ENCODE results near the gene TRAP1.

TRAP1 gene

GRCh38 chr16:3691761-3692160 is 25.6 kb downstream of the TRAP1 start:
- no peaks in the 10 kb centered on the region for H3K27me3 ChIP-seq (ENCODE audit: insufficient read depth, low read length)
- H2AFZ ChIP-seq (ENCODE audit: low read depth, low read length): no peak overlapping the region
- no peaks in the 10 kb centered on the region for H3K9me3 ChIP-seq (ENCODE audit: low read length)
- no peak overlapping the region for H3K4me3 ChIP-seq (ENCODE audit: low read length)
- no peaks in the 10 kb centered on the region for H3K4me1 ChIP-seq (ENCODE audit: insufficient read depth, low read length)
- peaks cover 34% of the 10 kb centered on the region for H3K36me3 ChIP-seq (ENCODE audit: insufficient read depth, low read length)

GRCh38 chr16:3690980-3691720 is 26.2 kb downstream of the TRAP1 start:
- no peaks in the 10 kb centered on the region for H3K4me1 ChIP-seq (ENCODE audit: insufficient read depth, low read length)
- H3K9me3 ChIP-seq (ENCODE audit: low read length): no peaks in the 10 kb centered on the region

GRCh38 chr16:3690470-3690928 is 26.8 kb downstream of the TRAP1 start:
- H2AFZ ChIP-seq (ENCODE audit: low read depth, low read length): no peak overlapping the region
- no peaks in the 10 kb centered on the region for H3K4me1 ChIP-seq (ENCODE audit: insufficient read depth, low read length)
- H3K4me3 ChIP-seq (ENCODE audit: low read length): no peak overlapping the region
- H3K9me3 ChIP-seq (ENCODE audit: low read length): no peaks in the 10 kb centered on the region
- peaks cover 46% of the 10 kb centered on the region for H3K36me3 ChIP-seq (ENCODE audit: insufficient read depth, low read length)
- H3K27me3 ChIP-seq (ENCODE audit: insufficient read depth, low read length): no peaks in the 10 kb centered on the region

More at GRCh38 chr16:3690980-3691720, 26.2 kb downstream of the TRAP1 start:
- Histone ChIP-seq H2AFZ (ENCODE audit: low read depth, low read length) (no peak overlapping the region), H3K4me3 (ENCODE audit: low read length) (no peak overlapping the region), H3K36me3 (ENCODE audit: insufficient read depth, low read length) (peaks cover 40% of the 10 kb centered on the region), H3K27me3 (ENCODE audit: insufficient read depth, low read length) (no peaks in the 10 kb centered on the region)

GRCh38 chr16:3689731-3690130 is 27.6 kb downstream of the TRAP1 start:
- no peaks in the 10 kb centered on the region for H3K27me3 ChIP-seq (ENCODE audit: insufficient read depth, low read length)
- no peak overlapping the region for H2AFZ ChIP-seq (ENCODE audit: low read depth, low read length)
- no peaks in the 10 kb centered on the region for H3K4me1 ChIP-seq (ENCODE audit: insufficient read depth, low read length)
- H3K9me3 ChIP-seq (ENCODE audit: low read length): no peaks in the 10 kb centered on the region
- H3K36me3 ChIP-seq (ENCODE audit: insufficient read depth, low read length): peaks cover 49% of the 10 kb centered on the region
- H3K4me3 ChIP-seq (ENCODE audit: low read length): no peak overlapping the region

GRCh38 chr16:3687792-3688191 is 29.5 kb downstream of the TRAP1 start:
- H3K36me3 ChIP-seq (ENCODE audit: insufficient read depth, low read length): peaks cover 60% of the 10 kb centered on the region
- H3K4me1 ChIP-seq (ENCODE audit: insufficient read depth, low read length): no peaks in the 10 kb centered on the region
- no peaks in the 10 kb centered on the region for H3K27me3 ChIP-seq (ENCODE audit: insufficient read depth, low read length)
- no peak overlapping the region for H2AFZ ChIP-seq (ENCODE audit: low read depth, low read length)
- H3K9me3 ChIP-seq (ENCODE audit: low read length): peaks cover under 1% of the 10 kb centered on the region
- no peak overlapping the region for H3K4me3 ChIP-seq (ENCODE audit: low read length)

GRCh38 chr16:3687021-3687420 is 30.3 kb downstream of the TRAP1 start:
- H3K4me1 ChIP-seq (ENCODE audit: insufficient read depth, low read length): no peaks in the 10 kb centered on the region
- H3K4me3 ChIP-seq (ENCODE audit: low read length): no peak overlapping the region
- H3K36me3 ChIP-seq (ENCODE audit: insufficient read depth, low read length): peaks cover 68% of the 10 kb centered on the region
- no peaks in the 10 kb centered on the region for H3K27me3 ChIP-seq (ENCODE audit: insufficient read depth, low read length)
- H3K9me3 ChIP-seq (ENCODE audit: low read length): peaks cover 3% of the 10 kb centered on the region
- H2AFZ ChIP-seq (ENCODE audit: low read depth, low read length): no peak overlapping the region

- no peak overlapping the region for H2AFZ ChIP-seq (ENCODE audit: low read depth, low read length)
- peaks cover 81% of the 10 kb centered on the region for H3K36me3 ChIP-seq (ENCODE audit: insufficient read depth, low read length)
- no peaks in the 10 kb centered on the region for H3K27me3 ChIP-seq (ENCODE audit: insufficient read depth, low read length)
- no peaks in the 10 kb centered on the region for H3K4me1 ChIP-seq (ENCODE audit: insufficient read depth, low read length)
- peaks cover 6% of the 10 kb centered on the region for H3K9me3 ChIP-seq (ENCODE audit: low read length)
- no peak overlapping the region for H3K4me3 ChIP-seq (ENCODE audit: low read length)
Measured at GRCh38 chr16:3681206-3681605, 36.1 kb downstream of the TRAP1 start.

GRCh38 chr16:3677994-3678393 is 39.3 kb downstream of the TRAP1 start:
- peaks cover 85% of the 10 kb centered on the region for H3K36me3 ChIP-seq (ENCODE audit: insufficient read depth, low read length)

GRCh38 chr16:3675601-3676130 is 41.7 kb downstream of the TRAP1 start:
- H3K27me3 ChIP-seq (ENCODE audit: insufficient read depth, low read length): no peaks in the 10 kb centered on the region
- no peaks in the 10 kb centered on the region for H3K9me3 ChIP-seq (ENCODE audit: low read length)
- H3K4me3 ChIP-seq (ENCODE audit: low read length): no peak overlapping the region
- no peak overlapping the region for H2AFZ ChIP-seq (ENCODE audit: low read depth, low read length)
- no peaks in the 10 kb centered on the region for H3K4me1 ChIP-seq (ENCODE audit: insufficient read depth, low read length)
- peaks cover 85% of the 10 kb centered on the region for H3K36me3 ChIP-seq (ENCODE audit: insufficient read depth, low read length)

More at GRCh38 chr16:3677994-3678393, 39.3 kb downstream of the TRAP1 start:
- H3K9me3 ChIP-seq (ENCODE audit: low read length): peaks cover 6% of the 10 kb centered on the region
- H3K4me3 ChIP-seq (ENCODE audit: low read length): no peak overlapping the region
- H2AFZ ChIP-seq (ENCODE audit: low read depth, low read length): no peak overlapping the region
- H3K27me3 ChIP-seq (ENCODE audit: insufficient read depth, low read length): no peaks in the 10 kb centered on the region
- no peaks in the 10 kb centered on the region for H3K4me1 ChIP-seq (ENCODE audit: insufficient read depth, low read length)

- Histone ChIP-seq H3K9me3 (ENCODE audit: low read length) (no peaks in the 10 kb centered on the region), H3K27me3 (ENCODE audit: insufficient read depth, low read length) (no peaks in the 10 kb centered on the region), H3K36me3 (ENCODE audit: insufficient read depth, low read length) (peaks cover 78% of the 10 kb centered on the region), H3K4me3 (ENCODE audit: low read length) (no peak overlapping the region), H3K4me1 (ENCODE audit: insufficient read depth, low read length) (no peaks in the 10 kb centered on the region), H2AFZ (ENCODE audit: low read depth, low read length) (no peak overlapping the region)
Measured at GRCh38 chr16:3674513-3675295, 42.6 kb downstream of the TRAP1 start.

- no peak overlapping the region for H3K4me3 ChIP-seq (ENCODE audit: low read length)
- no peaks in the 10 kb centered on the region for H3K4me1 ChIP-seq (ENCODE audit: insufficient read depth, low read length)
- no peaks in the 10 kb centered on the region for H3K27me3 ChIP-seq (ENCODE audit: insufficient read depth, low read length)
- H3K36me3 ChIP-seq (ENCODE audit: insufficient read depth, low read length): peaks cover 75% of the 10 kb centered on the region
- no peak overlapping the region for H2AFZ ChIP-seq (ENCODE audit: low read depth, low read length)
- peaks cover 4% of the 10 kb centered on the region for H3K9me3 ChIP-seq (ENCODE audit: low read length)
Measured at GRCh38 chr16:3673676-3674377, 43.5 kb downstream of the TRAP1 start.

GRCh38 chr16:3673201-3673600 is 44.1 kb downstream of the TRAP1 start:
- peaks cover 76% of the 10 kb centered on the region for H3K36me3 ChIP-seq (ENCODE audit: insufficient read depth, low read length)
- no peak overlapping the region for H2AFZ ChIP-seq (ENCODE audit: low read depth, low read length)
- no peaks in the 10 kb centered on the region for H3K4me1 ChIP-seq (ENCODE audit: insufficient read depth, low read length)
- H3K27me3 ChIP-seq (ENCODE audit: insufficient read depth, low read length): no peaks in the 10 kb centered on the region
- H3K4me3 ChIP-seq (ENCODE audit: low read length): no peak overlapping the region
- H3K9me3 ChIP-seq (ENCODE audit: low read length): peaks cover 8% of the 10 kb centered on the region
